ENCODE measurements around the gene TMEM255B. TPM values are rescaled to one million over a fixed set of nuclear protein-coding genes. Genes with fewer than 3 reads are reported as not detected.
"Not testable (repeated sequence)": the region's sequence is repeated elsewhere in the genome, so short reads cannot be mapped to it uniquely, and the experiment has no call there.

TMEM255B gene
- total RNA-seq, 1 donor from 2014 or later: 321 TPM

GRCh38 chr13:113794764-113795173, 35.7 kb downstream of the TMEM255B start:
- no peaks in the 10 kb centered on the region for H3K9me3 Mint-ChIP-seq (ENCODE audit: unreplicated experiment)
- H3K27ac Mint-ChIP-seq (ENCODE audit: unreplicated experiment): no peak overlapping the region
- TF ChIP-seq CTCF (IDR thresholded peaks at IDR 0.05; ENCODE audit: unreplicated experiment): no peak
- peaks cover 3% of the 10 kb centered on the region for H3K27me3 Mint-ChIP-seq (ENCODE audit: unreplicated experiment)
- no peak overlapping the region for H3K4me3 Mint-ChIP-seq (ENCODE audit: unreplicated experiment)
- DNase-seq (ENCODE audit: low spot score): no peak
- peaks cover 31% of the 10 kb centered on the region for H3K36me3 Mint-ChIP-seq (ENCODE audit: low read depth, unreplicated experiment)
- no peaks in the 10 kb centered on the region for H3K4me1 Mint-ChIP-seq (ENCODE audit: unreplicated experiment)

DNA sequence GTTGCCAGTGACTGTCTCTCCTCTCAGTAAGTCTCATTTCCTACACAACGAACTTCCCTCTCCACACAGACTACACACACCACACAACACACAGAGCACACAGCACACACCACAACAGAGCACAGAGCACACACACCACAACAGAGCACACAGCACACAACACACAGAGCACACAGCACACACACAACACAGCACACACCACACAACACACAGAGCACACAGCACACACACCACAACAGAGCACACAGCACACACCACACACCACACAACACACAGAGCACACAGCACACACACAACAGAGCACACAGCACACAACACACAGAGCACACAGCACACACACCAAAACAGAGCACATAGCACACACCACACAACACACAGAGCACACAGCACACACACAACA, 36.3 kb downstream of the TMEM255B start:
- H3K4me3 Mint-ChIP-seq (ENCODE audit: unreplicated experiment); H3K9me3 Mint-ChIP-seq (ENCODE audit: unreplicated experiment); DNase-seq (ENCODE audit: low spot score); H3K27me3 Mint-ChIP-seq (ENCODE audit: unreplicated experiment); H3K4me1 Mint-ChIP-seq (ENCODE audit: unreplicated experiment); H3K27ac Mint-ChIP-seq (ENCODE audit: unreplicated experiment): not testable (repeated sequence)
- peaks cover 31% of the 10 kb centered on the region for H3K36me3 Mint-ChIP-seq (ENCODE audit: low read depth, unreplicated experiment)

DNA sequence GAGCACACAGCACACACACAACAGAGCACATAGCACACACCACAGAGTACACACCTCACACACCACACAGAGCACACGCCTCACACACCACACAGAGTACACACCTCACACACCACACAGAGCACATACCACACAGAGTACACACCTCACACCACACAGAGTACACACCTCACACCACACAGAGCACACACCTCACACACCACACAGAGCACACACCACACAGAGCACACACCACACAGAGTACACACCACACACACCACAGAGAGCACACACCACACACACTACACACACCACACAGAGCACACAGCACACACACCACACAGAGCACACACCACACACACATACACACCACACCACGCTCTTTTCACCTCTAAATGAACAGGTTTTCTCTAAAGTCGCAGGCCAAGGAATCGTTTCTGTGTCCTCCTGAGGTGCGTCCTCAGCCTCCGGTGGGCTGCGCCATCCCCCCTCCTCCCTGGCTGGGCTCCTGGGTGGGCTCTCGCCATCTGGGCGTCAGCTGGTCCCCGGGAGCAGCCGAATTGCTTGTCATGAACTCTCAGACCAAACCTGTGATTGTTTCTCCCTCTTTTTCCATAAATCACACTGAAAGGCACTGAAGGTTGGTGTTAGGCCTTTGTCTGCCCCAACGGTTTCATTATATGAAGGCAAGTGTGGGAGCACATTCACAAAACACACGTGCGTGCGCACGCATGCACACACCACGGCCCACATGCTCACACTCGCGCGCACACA, 37.4 kb downstream of the TMEM255B start:
- no peak for TF ChIP-seq CTCF (IDR thresholded peaks at IDR 0.05; ENCODE audit: unreplicated experiment)
- H3K27me3 Mint-ChIP-seq (ENCODE audit: unreplicated experiment): peaks cover 5% of the 10 kb centered on the region
- no peak for DNase-seq (ENCODE audit: low spot score)
- peaks cover 3% of the 10 kb centered on the region for H3K4me1 Mint-ChIP-seq (ENCODE audit: unreplicated experiment)
- no peak overlapping the region for H3K4me3 Mint-ChIP-seq (ENCODE audit: unreplicated experiment)
- H3K9me3 Mint-ChIP-seq (ENCODE audit: unreplicated experiment): no peaks in the 10 kb centered on the region
- no peak overlapping the region for H3K27ac Mint-ChIP-seq (ENCODE audit: unreplicated experiment)
- peaks cover 22% of the 10 kb centered on the region for H3K36me3 Mint-ChIP-seq (ENCODE audit: low read depth, unreplicated experiment)

- H3K36me3 Mint-ChIP-seq (ENCODE audit: low read depth, unreplicated experiment): peaks cover 15% of the 10 kb centered on the region
- peaks cover 5% of the 10 kb centered on the region for H3K27me3 Mint-ChIP-seq (ENCODE audit: unreplicated experiment)
- DNase-seq (ENCODE audit: low spot score): no peak
These were observed 38.1 kb downstream of the TMEM255B start for GRCh38 chr13:113796964-113797676.

More at GRCh38 chr13:113796964-113797676, 38.1 kb downstream of the TMEM255B start:
- Mint-ChIP-seq H3K4me1 (ENCODE audit: unreplicated experiment) (peaks cover 3% of the 10 kb centered on the region), H3K9me3 (ENCODE audit: unreplicated experiment) (no peaks in the 10 kb centered on the region), H3K4me3 (ENCODE audit: unreplicated experiment) (no peak overlapping the region), H3K27ac (ENCODE audit: unreplicated experiment) (no peak overlapping the region)
- TF ChIP-seq CTCF (IDR thresholded peaks at IDR 0.05; ENCODE audit: unreplicated experiment): no peak
